ENCODE data around the gene FGFR3. TPM values are rescaled to one million over a fixed set of nuclear protein-coding genes. Genes with fewer than 3 reads are reported as not detected.

FGFR3 gene
- total and polyA plus RNA-seq, 10 donors, result 1.0 to 7.5 (median 3.5) TPM

DNA sequence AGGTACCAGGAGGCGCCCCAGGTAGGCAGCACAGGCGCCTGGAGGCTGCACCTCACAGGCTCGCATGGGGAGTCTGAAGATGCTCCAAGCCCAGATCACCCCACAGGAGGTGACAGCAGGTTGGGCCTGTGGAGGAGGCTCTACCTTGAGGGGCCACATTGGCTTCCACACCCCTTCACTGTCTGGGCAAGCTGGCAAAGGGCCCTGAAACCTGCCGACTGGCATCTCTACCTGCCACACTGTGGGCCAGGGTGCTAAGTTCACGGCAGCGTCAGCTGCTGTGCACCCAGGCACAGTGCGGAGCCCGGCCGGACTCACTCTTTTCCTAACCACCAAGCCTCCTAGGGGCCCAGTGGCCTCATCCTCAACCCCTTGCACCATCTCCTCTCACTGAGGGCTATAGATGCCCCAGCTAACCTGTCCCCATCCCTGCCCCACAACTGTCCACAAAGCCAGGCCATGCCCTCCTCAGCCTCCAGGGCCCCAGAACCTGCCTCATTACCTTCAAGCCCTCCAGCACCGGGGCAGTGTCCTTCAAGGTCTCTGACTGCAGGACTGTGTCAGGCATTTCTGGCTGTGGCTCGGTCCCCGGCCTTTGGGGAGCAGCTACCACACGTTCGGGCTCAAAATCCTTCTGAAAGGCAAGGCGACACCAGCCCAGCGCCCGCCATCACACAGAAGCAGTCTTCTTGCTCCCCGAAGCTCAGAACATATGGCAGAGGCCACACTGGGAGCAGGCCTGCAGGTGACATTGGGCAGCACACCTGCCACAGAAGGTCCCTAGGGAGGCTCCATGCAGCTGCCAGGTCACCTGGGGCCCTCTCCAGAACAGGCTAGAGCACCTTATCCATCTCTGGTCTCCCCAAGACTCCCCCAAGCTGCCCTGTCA is 28.8 kb downstream of the FGFR3 start:
- intact Hi-C loops (cut with DNase I; ENCODE audit: low total_unique reads), result no loop called here
- Histone ChIP-seq H3K4me3 (no peak overlapping the region), H3K27me3 (replicated peaks in 1 of 7) (no peaks in the 10 kb centered on the region), H3K36me3 (peaks cover 5 to 100% (median 88%) of the 10 kb centered on the region in 6 donors), H3K27ac (no peak overlapping the region), H3K9me3 (no peaks in the 10 kb centered on the region), H3K4me1 (no peaks in the 10 kb centered on the region)
- no peak for DNase-seq
- TF ChIP-seq POLR2AphosphoS5 (IDR thresholded peaks at IDR 0.05) (no peak), CTCF (IDR thresholded peaks at IDR 0.05 in 8 of 11, conservative IDR thresholded peaks at IDR 0.05 in 3 of 11) (no peak), POLR2A (IDR thresholded peaks at IDR 0.05) (no peak)
- WGBS, 5 donors, result 94 to 97% (median 97%) methylated on average over 10 to 18 of the region's 18 CpGs

DNA sequence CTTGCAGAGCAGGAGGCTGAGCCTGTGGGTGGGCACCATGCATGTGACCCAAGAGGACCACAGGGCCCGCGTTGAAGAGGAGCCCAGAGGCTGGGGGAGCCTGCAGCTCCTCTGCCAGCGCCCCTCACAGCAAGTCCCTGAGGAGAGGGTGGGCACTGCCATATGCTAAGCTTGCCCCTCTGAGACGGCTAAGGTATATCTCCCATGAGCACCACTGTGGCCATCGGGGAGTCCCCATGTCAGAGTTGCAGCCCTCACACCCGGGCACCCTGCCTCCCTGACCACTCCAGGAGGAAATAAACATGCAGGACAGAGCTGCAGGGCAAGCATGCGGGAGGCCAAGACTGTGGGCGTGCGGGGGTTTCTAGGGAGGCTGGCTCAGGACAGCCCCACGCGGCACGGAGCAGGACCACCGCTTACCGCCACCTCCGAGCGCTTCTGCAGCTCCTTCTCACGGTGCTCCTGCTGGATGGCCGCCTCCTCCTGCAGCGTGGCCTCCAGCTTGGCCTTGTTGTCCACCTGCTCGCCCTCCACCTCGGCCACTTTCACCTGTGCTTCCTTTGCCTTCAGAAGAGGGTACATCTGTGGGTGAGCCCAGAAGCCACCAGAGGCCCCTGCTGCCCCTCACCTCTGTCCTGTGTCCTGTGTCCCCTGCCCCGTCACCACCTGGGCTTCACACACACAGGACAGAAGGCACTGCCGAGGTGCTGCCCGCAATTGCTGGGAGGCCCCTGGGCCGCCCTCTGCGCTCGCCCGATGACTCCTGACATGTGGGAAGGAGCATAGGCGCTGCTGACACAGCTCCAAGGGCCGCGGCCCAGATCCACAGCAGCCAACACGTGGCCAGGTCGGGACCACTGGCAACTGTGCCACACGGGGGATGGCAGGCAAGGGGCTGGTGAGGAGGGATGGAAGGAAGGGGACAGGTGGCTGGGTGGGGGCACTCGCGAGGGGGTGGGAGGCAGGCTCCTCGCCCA is 29.8 kb downstream of the FGFR3 start:
- Histone ChIP-seq H3K4me3 (no peak overlapping the region), H3K9me3 (no peaks in the 10 kb centered on the region), H3K4me1 (no peaks in the 10 kb centered on the region), H3K36me3 (peaks cover 5 to 92% (median 79%) of the 10 kb centered on the region in 6 donors), H3K27ac (no peak overlapping the region), H3K27me3 (replicated peaks in 1 of 7) (no peaks in the 10 kb centered on the region)
- intact Hi-C loops (cut with DNase I; ENCODE audit: low total_unique reads), result no loop called here
- DNase-seq, result no peak
- no peak for TF ChIP-seq CTCF (IDR thresholded peaks at IDR 0.05 in 8 of 11, conservative IDR thresholded peaks at IDR 0.05 in 3 of 11)
- TF ChIP-seq POLR2AphosphoS5 (IDR thresholded peaks at IDR 0.05), result no peak
- WGBS, 5 donors, result 91 to 96% (median 93%) methylated on average over 30 to 37 of the region's 37 CpGs

DNA sequence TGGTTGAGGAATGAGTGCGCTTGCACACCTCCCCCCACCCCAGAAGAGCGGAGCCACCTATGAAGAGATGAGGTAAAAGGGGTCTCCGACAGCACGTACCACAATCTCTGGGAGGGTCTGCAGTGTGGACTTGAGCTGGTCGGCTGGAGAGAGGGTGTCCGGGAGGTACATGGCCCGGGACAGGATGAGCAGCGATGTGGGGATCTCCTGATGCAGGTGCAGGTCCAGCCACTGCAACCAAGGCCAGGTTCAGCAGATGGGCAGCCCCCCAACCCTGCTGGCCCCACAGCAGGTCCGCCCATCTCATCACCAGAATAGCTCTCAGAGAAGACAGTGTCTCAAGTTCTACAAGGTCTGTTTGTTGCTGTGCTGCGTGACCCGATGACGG is 30.4 kb downstream of the FGFR3 start:
- DNase-seq, result no peak
- Histone ChIP-seq H3K27ac (no peak overlapping the region), H3K4me1 (no peaks in the 10 kb centered on the region), H3K36me3 (peaks cover 5 to 86% (median 73%) of the 10 kb centered on the region in 6 donors), H3K4me3 (no peak overlapping the region), H3K9me3 (no peaks in the 10 kb centered on the region), H3K27me3 (replicated peaks in 1 of 7) (no peaks in the 10 kb centered on the region)
- TF ChIP-seq POLR2A (IDR thresholded peaks at IDR 0.05) (no peak), CTCF (IDR thresholded peaks at IDR 0.05 in 8 of 11, conservative IDR thresholded peaks at IDR 0.05 in 3 of 11) (no peak)
- intact Hi-C loops (cut with DNase I; ENCODE audit: low total_unique reads), result no loop called here
- WGBS, 5 donors, result 97 to 99% (median 97%) methylated on average over 11 to 12 of the region's 12 CpGs
